Panc1 (cell line): ENCODE measurements around the gene RAB28.

Experiments
- CTCF ChIP-seq: fragments of 450-650 bp; IDR thresholded peaks from 2 replicates; pipeline ENCODE4 v1.5.1; 2017; ENCODE audit warnings: mild to moderate bottlenecking
- POLR2AphosphoS5 ChIP-seq: IDR thresholded peaks from 2 replicates; pipeline ENCODE4 v1.6.1; 2012; ENCODE audit warnings: mild to moderate bottlenecking, low read depth, low read length, moderate library complexity
- SIN3A ChIP-seq: IDR thresholded peaks from 2 replicates; pipeline ENCODE4 v1.6.1; 2012; ENCODE audit warnings: low read depth, mild to moderate bottlenecking, low read length, moderate library complexity, borderline replicate concordance; ENCODE audit not compliant: insufficient read depth
- TCF7L2 ChIP-seq: IDR thresholded peaks from 2 replicates; pipeline ENCODE4 v1.6.1; 2011; ENCODE audit warnings: mild to moderate bottlenecking, low read depth, low read length, inconsistent platforms

DNA sequence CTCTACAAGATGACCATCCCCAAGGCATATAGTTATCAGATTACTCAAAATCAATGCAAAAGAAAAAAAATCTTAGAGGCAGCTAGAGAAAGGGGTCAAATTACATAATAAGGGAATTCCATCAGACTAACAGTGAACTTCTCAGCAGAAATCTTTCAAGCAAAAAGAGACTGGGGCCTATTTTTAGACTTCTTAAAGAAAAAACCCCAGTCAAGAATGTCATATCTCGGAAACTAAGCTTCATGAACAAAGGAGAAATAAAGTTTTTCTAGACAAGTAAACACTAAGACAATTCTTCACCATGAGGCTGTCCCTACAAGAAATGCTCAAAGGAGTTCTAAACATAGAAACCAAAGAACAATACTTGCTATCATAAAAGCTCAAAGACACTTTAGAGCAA is 51.7 kb downstream of the RAB28 start:
- TF ChIP-seq CTCF (no peak), POLR2AphosphoS5 (no peak), TCF7L2 (no peak), SIN3A (no peak)
